Left kidney (tissue), 2 donors: ENCODE results near the gene PLPP7. TPM values are rescaled to one million over a fixed set of nuclear protein-coding genes. Genes with fewer than 3 reads are reported as not detected.
"Not testable (repeated sequence)": the region's sequence is repeated elsewhere in the genome, so short reads cannot be mapped to it uniquely, and the experiment has no call there.

Experiments
- DNase-seq: peaks from one replicate; pipeline ENCODE4 v3.0.0-alpha.2; 2013
- polyA plus RNA-seq: library from polyadenylated mRNA; unstranded; fragments of 120-200 nt; gene quantifications from one replicate; pipeline ENCODE4 v1.2.1, GENCODE V29; 2013; ENCODE audit not compliant: insufficient read length

Gene PLPP7
- polyA plus RNA-seq, 1 donor = 1.9 TPM

- peak; percentile 19 for DNase-seq
These were observed 41.5 kb downstream of the PLPP7 start for GRCh38 chr9:131330814-131331600.

- not testable (repeated sequence) for DNase-seq
These were observed 42.5 kb downstream of the PLPP7 start for GRCh38 chr9:131331996-131332395.

GRCh38 chr9:131333771-131334628 is 44.5 kb downstream of the PLPP7 start:
- DNase-seq = no peak

- no peak for DNase-seq
These were observed 45.3 kb downstream of the PLPP7 start for GRCh38 chr9:131334629-131335367.

- no peak for DNase-seq
These were observed 45.8 kb downstream of the PLPP7 start for GRCh38 chr9:131335368-131335755.

GRCh38 chr9:131337131-131337848 is 47.8 kb downstream of the PLPP7 start:
- DNase-seq = no peak

GRCh38 chr9:131339212-131339611 is 49.7 kb downstream of the PLPP7 start:
- DNase-seq = not testable (repeated sequence)

- not testable (repeated sequence) for DNase-seq
These were observed 55.5 kb downstream of the PLPP7 start for GRCh38 chr9:131344931-131345535.

- no peak for DNase-seq
These were observed 57.0 kb downstream of the PLPP7 start for GRCh38 chr9:131346559-131346958.

GRCh38 chr9:131347376-131348020 is 58.0 kb downstream of the PLPP7 start:
- no peak for DNase-seq

- DNase-seq = no peak
These were observed 59.4 kb downstream of the PLPP7 start for GRCh38 chr9:131348631-131349521.

GRCh38 chr9:131349522-131349880 is 60.0 kb downstream of the PLPP7 start:
- DNase-seq = no peak

GRCh38 chr9:131349881-131350563 is 60.5 kb downstream of the PLPP7 start:
- peak; percentile 75 for DNase-seq

- not testable (repeated sequence) for DNase-seq
These were observed 67.0 kb downstream of the PLPP7 start for GRCh38 chr9:131356479-131356878.

- no peak for DNase-seq
These were observed 69.0 kb downstream of the PLPP7 start for GRCh38 chr9:131358556-131358955.
